ENCODE data around the gene GTF3C1. TPM values are rescaled to one million over a fixed set of nuclear protein-coding genes. Genes with fewer than 3 reads are reported as not detected.

Gene GTF3C1
- total and polyA plus RNA-seq, 2 of the 8 experiments (the other 6 are each of a cell fraction or from before 2014, with no cell fraction given) = 89.3 to 126 TPM

DNA sequence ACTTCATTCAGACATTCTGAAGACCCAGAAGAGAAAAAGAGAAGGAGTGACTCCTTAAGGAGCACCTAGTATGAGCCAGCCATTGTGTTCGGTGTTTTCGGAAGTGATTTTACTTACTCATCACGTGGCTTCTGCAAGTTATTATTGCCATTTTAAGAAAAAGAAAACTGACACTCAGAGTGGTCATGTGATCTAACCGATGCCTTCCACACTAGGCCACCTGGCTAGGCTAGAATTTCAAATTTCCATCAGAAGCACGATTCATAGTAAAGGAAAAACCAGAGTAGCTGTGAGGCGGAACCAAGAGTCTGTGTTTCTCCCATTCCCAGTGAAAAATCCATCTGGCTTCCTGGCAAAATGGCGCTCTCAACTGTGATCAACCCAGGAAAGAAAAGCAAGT is 32.0 kb downstream of the GTF3C1 start:
- no peak for FAIRE-seq
- CTCF ChIA-PET (ENCODE audit: partially characterized antibody) = interaction anchor here (0.8 to 4.2 kb wide), 4 partner anchors 8 to 79 kb away, joined by 3 to 26 read pairs (median 10); no protein-coding TSS in a partner anchor
- WGBS, 2 experiments (ENCODE audit: extremely low coverage in 1 of 2, insufficient coverage in 1 of 2, insufficient read length in 1 of 2, insufficient replicate concordance in 2 of 2, low coverage in 1 of 2, low lambda C conversion rate in 2 of 2, missing lambda C conversion rate in 1 of 2) = 92% methylated on average over 7 of the region's 7 CpGs; no CpG with 5 or more reads in 1 of the 2 experiments
- TF ChIP-seq E2F6 (IDR thresholded peaks at IDR 0.05) = no peak
- no peak for TF ChIP-seq POU5F1 (IDR thresholded peaks at IDR 0.05; ENCODE audit: low read depth, low read length)
- TF ChIP-seq SIN3A (conservative IDR thresholded peaks at IDR 0.05 in 1 of 2, IDR thresholded peaks at IDR 0.05 in 1 of 2; ENCODE audit: low read depth in 1 of 2, low read length in 2 of 2) = no peak

More for the DNA sequence above, 32.0 kb downstream of the GTF3C1 start:
- H3K4ac ChIP-seq (replicated peaks; ENCODE audit: insufficient read length, low read depth, low read length) = no peak overlapping the region
- no peak overlapping the region for H2BK15ac ChIP-seq (ENCODE audit: low read length)
- no peak overlapping the region for H3K23ac ChIP-seq (ENCODE audit: insufficient read length)
- H3K23me2 ChIP-seq (ENCODE audit: low read depth, low read length) = no peaks in the 10 kb centered on the region
- no peak overlapping the region for H2BK120ac ChIP-seq (replicated peaks; ENCODE audit: low read depth, low read length)
- H3K4me3 ChIP-seq (ENCODE audit: extremely low read depth in 1 of 4, insufficient read depth in 2 of 4, low read depth in 3 of 4, low read length in 4 of 4) = no peak overlapping the region
- H3K79me2 ChIP-seq (ENCODE audit: control insufficient read depth in 1 of 2, insufficient read depth in 2 of 2, low read length in 2 of 2) = no peaks in the 10 kb centered on the region
- H3K27ac ChIP-seq (ENCODE audit: low read depth, low read length) = no peak overlapping the region
- H3K27me3 ChIP-seq (replicated peaks in 1 of 4; ENCODE audit: control insufficient read depth in 3 of 4, extremely low read depth in 1 of 4, insufficient read depth in 3 of 4, low read length in 3 of 4) = no peaks in the 10 kb centered on the region
- H3K18ac ChIP-seq (ENCODE audit: extremely low read depth, low read length) = no peak overlapping the region
- no peak overlapping the region for H2BK12ac ChIP-seq (ENCODE audit: low read depth, low read length)
- H3K9ac ChIP-seq (replicated peaks in 1 of 4; ENCODE audit: extremely low read depth in 1 of 4, low read depth in 3 of 4, low read length in 3 of 4) = no peak overlapping the region
- no peak overlapping the region for H3K14ac ChIP-seq (ENCODE audit: insufficient read length)
- no peaks in the 10 kb centered on the region for H3K9me3 ChIP-seq (ENCODE audit: insufficient read depth in 2 of 2, low read depth in 1 of 2, low read length in 1 of 2)
- H4K20me1 ChIP-seq (replicated peaks in 1 of 2; ENCODE audit: control insufficient read depth in 1 of 2, insufficient read depth in 2 of 2, low read length in 2 of 2) = peaks cover 5 to 12% of the 10 kb centered on the region in 2 experiments
- no peak overlapping the region for H2BK5ac ChIP-seq (ENCODE audit: low read depth, low read length)
- no peak overlapping the region for H4K5ac ChIP-seq (ENCODE audit: insufficient read length, low read depth, low read length)
- H3K79me1 ChIP-seq (ENCODE audit: low read depth, low read length) = no peaks in the 10 kb centered on the region; the same call in 1 of the 2 replicates
- no peak overlapping the region for H2AK5ac ChIP-seq (ENCODE audit: low read depth, low read length)
- no peak overlapping the region for H3K4me2 ChIP-seq (ENCODE audit: insufficient read depth in 1 of 2, low read depth in 2 of 2, low read length in 2 of 2)
- H2AFZ ChIP-seq (ENCODE audit: low read length) = no peak overlapping the region
- no peaks in the 10 kb centered on the region for H3K4me1 ChIP-seq (replicated peaks in 1 of 4; ENCODE audit: control insufficient read depth in 3 of 4, insufficient read depth in 4 of 4, low read length in 3 of 4)
- H2BK20ac ChIP-seq (ENCODE audit: low read length) = no peak overlapping the region
- H3K56ac ChIP-seq (replicated peaks; ENCODE audit: insufficient read length, low read depth, low read length) = no peak overlapping the region
- POLR2A ChIA-PET (ENCODE audit: partially characterized antibody) = no interaction called here
- no peak for DNase-seq (ENCODE audit: low read depth in 1 of 2, low spot score in 2 of 2)
- H4K91ac ChIP-seq (replicated peaks; ENCODE audit: insufficient read length, low read length) = no peak overlapping the region
- peaks cover 3 to 18% (median 6%) of the 10 kb centered on the region in 4 experiments; a peak in 6 of 8 replicates for H3K36me3 ChIP-seq (ENCODE audit: control insufficient read depth in 2 of 4, insufficient read depth in 4 of 4, low read length in 3 of 4)
- no peak overlapping the region for H4K8ac ChIP-seq (ENCODE audit: extremely low read depth, insufficient read depth, low read length)
